H9 (cell line): ENCODE data around the gene CHD6. TPM values are rescaled to one million over a fixed set of nuclear protein-coding genes. Genes with fewer than 3 reads are reported as not detected.

Source experiments
- DNase-seq: peaks from one replicate; pipeline ENCODE4 v3.0.0-alpha.2; 2017
- H2AFZ ChIP-seq: one replicate; pipeline ENCODE4 v1.6.1; 2013; ENCODE audit warnings: mild to moderate bottlenecking, low read length, control low read depth, moderate library complexity
- H2AK5ac ChIP-seq: 2 replicates; pipeline ENCODE4 v1.6.1; 2013; ENCODE audit warnings: low read length, control low read depth, mixed read lengths; ENCODE audit not compliant: insufficient read length
- H2BK120ac ChIP-seq: one replicate; pipeline ENCODE4 v1.6.1; 2013; ENCODE audit warnings: low read depth, mild to moderate bottlenecking, low read length, control low read depth, inconsistent platforms; ENCODE audit not compliant: poor library complexity, severe bottlenecking
- H2BK12ac ChIP-seq: 2 replicates; pipeline ENCODE4 v1.6.1; 2013; ENCODE audit warnings: low read length, control low read depth, mixed read lengths, low read depth; ENCODE audit not compliant: insufficient read length
- H2BK15ac ChIP-seq: 2 replicates; pipeline ENCODE4 v1.6.1; 2013; ENCODE audit warnings: low read depth, low read length, control low read depth
- H2BK20ac ChIP-seq: one replicate; pipeline ENCODE4 v1.6.1; 2013; ENCODE audit warnings: low read depth, mild to moderate bottlenecking, low read length, control low read depth, inconsistent platforms; ENCODE audit not compliant: poor library complexity, severe bottlenecking
- H2BK5ac ChIP-seq: 2 replicates; pipeline ENCODE4 v1.6.1; 2013; ENCODE audit warnings: low read length, control low read depth, mixed read lengths; ENCODE audit not compliant: insufficient read length
- H3K14ac ChIP-seq: 2 replicates; pipeline ENCODE4 v1.6.1; 2013; ENCODE audit warnings: low read length, control low read depth; ENCODE audit not compliant: insufficient read depth
- H3K18ac ChIP-seq: 2 replicates; pipeline ENCODE4 v1.6.1; 2013; ENCODE audit warnings: low read depth, mild to moderate bottlenecking, mixed read lengths, low read length, control low read depth; ENCODE audit not compliant: insufficient read length
- H3K23ac ChIP-seq: 2 replicates; pipeline ENCODE4 v1.6.1; 2013; ENCODE audit warnings: low read length, control low read depth, mixed read lengths, low read depth; ENCODE audit not compliant: insufficient read length
- H3K23me2 ChIP-seq: 2 replicates; pipeline ENCODE4 v1.6.1; 2013; ENCODE audit warnings: low read depth, mild to moderate bottlenecking, mixed read lengths, low read length, control low read depth; ENCODE audit not compliant: insufficient read length, poor library complexity, severe bottlenecking
- H3K27ac ChIP-seq: 2 replicates; pipeline ENCODE4 v1.5.1; 2013; ENCODE audit warnings: low read length, control low read depth, mixed read lengths, low read depth; ENCODE audit not compliant: insufficient read length
- H3K27me3 ChIP-seq: 2 replicates; pipeline ENCODE4 v1.6.1; 2013; ENCODE audit warnings: low read length, control low read depth, inconsistent platforms; ENCODE audit not compliant: insufficient read depth
- H3K4ac ChIP-seq: 2 replicates; pipeline ENCODE4 v1.6.1; 2013; ENCODE audit warnings: low read depth, mild to moderate bottlenecking, control low read depth, inconsistent platforms, low read length, moderate library complexity
- H3K4me1 ChIP-seq: 2 replicates; pipeline ENCODE4 v1.6.1; 2013; ENCODE audit warnings: low read length, control low read depth, inconsistent platforms; ENCODE audit not compliant: insufficient read depth
- H3K4me2 ChIP-seq: 2 replicates; pipeline ENCODE4 v1.6.1; 2013; ENCODE audit warnings: low read length, control low read depth, mixed read lengths; ENCODE audit not compliant: insufficient read length, insufficient read depth
- H3K56ac ChIP-seq: 2 replicates; pipeline ENCODE4 v1.6.1; 2013; ENCODE audit warnings: low read depth, mild to moderate bottlenecking, mixed read lengths, low read length, control low read depth; ENCODE audit not compliant: insufficient read length
- H3K79me1 ChIP-seq: 2 replicates; pipeline ENCODE4 v1.6.1; 2013; ENCODE audit warnings: low read depth, mild to moderate bottlenecking, moderate library complexity, low read length, control low read depth, inconsistent platforms; ENCODE audit not compliant: insufficient read depth, poor library complexity, severe bottlenecking
- H3K79me2 ChIP-seq: 2 replicates; pipeline ENCODE4 v1.6.1; 2013; ENCODE audit warnings: low read length, control low read depth, inconsistent platforms; ENCODE audit not compliant: insufficient read depth
- H3K9ac ChIP-seq: 2 replicates; pipeline ENCODE4 v1.6.1; 2013; ENCODE audit warnings: low read length, control low read depth, mixed read lengths; ENCODE audit not compliant: insufficient read length; ENCODE audit errors: extremely low read depth
- H3K9me3 ChIP-seq: one replicate; pipeline ENCODE4 v1.6.1; 2013; ENCODE audit warnings: low read depth, low read length, inconsistent platforms; ENCODE audit not compliant: control insufficient read depth
- H3T11ph ChIP-seq: one replicate; pipeline ENCODE4 v1.6.1; 2013; ENCODE audit warnings: mild to moderate bottlenecking, low read length, control low read depth, inconsistent platforms
- H4K20me1 ChIP-seq: one replicate; pipeline ENCODE4 v1.6.1; 2013; ENCODE audit not compliant: control insufficient read depth, insufficient read length, insufficient read depth
- H4K5ac ChIP-seq: 2 replicates; pipeline ENCODE4 v1.6.1; 2013; ENCODE audit warnings: low read depth, mild to moderate bottlenecking, mixed read lengths, low read length, control low read depth; ENCODE audit not compliant: insufficient read length
- H4K8ac ChIP-seq: replicated peaks from 2 replicates; pipeline ENCODE4 v1.6.1; 2013; ENCODE audit warnings: low read length, control low read depth, mixed read lengths, low read depth; ENCODE audit not compliant: insufficient read length
- H4K91ac ChIP-seq: 2 replicates; pipeline ENCODE4 v1.6.1; 2013; ENCODE audit warnings: low read depth, mild to moderate bottlenecking, moderate library complexity, mixed read lengths, low read length, control low read depth; ENCODE audit not compliant: insufficient read length
- H3K27ac Mint-ChIP-seq, 3 experiments: 2 replicates in 2 of 3; 3 replicates in 1 of 3; pipeline ENCODE4 v1.8.0; 2020 to 2021; ENCODE audit warnings: mixed read lengths in 3 of 3, mild to moderate bottlenecking in 1 of 3, moderate library complexity in 1 of 3
- H3K27me3 Mint-ChIP-seq: 2 replicates; pipeline ENCODE4 v1.8.0; 2021; ENCODE audit warnings: low read depth, mild to moderate bottlenecking, moderate library complexity, mixed read lengths
- H3K36me3 Mint-ChIP-seq, 3 experiments: 2 replicates in 2 of 3; 3 replicates in 1 of 3; pipeline ENCODE4 v1.8.0; 2020 to 2021; ENCODE audit warnings: low read depth in 3 of 3, mixed read lengths in 3 of 3; ENCODE audit not compliant: insufficient read depth in 1 of 3
- H3K4me1 Mint-ChIP-seq, 2 experiments: 2 replicates each; pipeline ENCODE4 v1.8.0; 2020; ENCODE audit warnings: mixed read lengths in 2 of 2
- H3K4me3 Mint-ChIP-seq, 2 experiments: 2 replicates in 1 of 2; 3 replicates in 1 of 2; pipeline ENCODE4 v1.8.0; 2020 to 2021; ENCODE audit warnings: mild to moderate bottlenecking in 2 of 2, mixed read lengths in 2 of 2, moderate library complexity in 1 of 2
- H3K9me3 Mint-ChIP-seq, 2 experiments: 2 replicates in 1 of 2; 3 replicates in 1 of 2; pipeline ENCODE4 v1.8.0; 2020; ENCODE audit warnings: mild to moderate bottlenecking in 2 of 2, mixed read lengths in 2 of 2, moderate library complexity in 1 of 2
- WGBS: extraction: QIAGEN DNeasy Blood & Tissue Kit; methylation state at CpG from one replicate; pipeline ENCODE4 v1.1.7; 2013; ENCODE audit warnings: missing lambda C conversion rate, low lambda C conversion rate, mixed read lengths; ENCODE audit not compliant: insufficient read length; ENCODE audit errors: extremely low coverage; 5-methylcytosine and 5-hydroxymethylcytosine counted together
- total RNA-seq: library from RNA; stranded (reverse); gene quantifications from 2 replicates; pipeline ENCODE4 v1.2.1, GENCODE V29; 2021
- TF ChIP-seq, protein P1 (sequence below): fragments of 200-600 bp; sonication (generic); conservative IDR thresholded peaks from 3 replicates; pipeline ENCODE4 v1.8.0; 2021; ENCODE audit warnings: antibody characterized with exemption, mild to moderate bottlenecking

Gene CHD6
- total RNA-seq, 1 experiment from 2014 or later, result 51.5 TPM

DNA sequence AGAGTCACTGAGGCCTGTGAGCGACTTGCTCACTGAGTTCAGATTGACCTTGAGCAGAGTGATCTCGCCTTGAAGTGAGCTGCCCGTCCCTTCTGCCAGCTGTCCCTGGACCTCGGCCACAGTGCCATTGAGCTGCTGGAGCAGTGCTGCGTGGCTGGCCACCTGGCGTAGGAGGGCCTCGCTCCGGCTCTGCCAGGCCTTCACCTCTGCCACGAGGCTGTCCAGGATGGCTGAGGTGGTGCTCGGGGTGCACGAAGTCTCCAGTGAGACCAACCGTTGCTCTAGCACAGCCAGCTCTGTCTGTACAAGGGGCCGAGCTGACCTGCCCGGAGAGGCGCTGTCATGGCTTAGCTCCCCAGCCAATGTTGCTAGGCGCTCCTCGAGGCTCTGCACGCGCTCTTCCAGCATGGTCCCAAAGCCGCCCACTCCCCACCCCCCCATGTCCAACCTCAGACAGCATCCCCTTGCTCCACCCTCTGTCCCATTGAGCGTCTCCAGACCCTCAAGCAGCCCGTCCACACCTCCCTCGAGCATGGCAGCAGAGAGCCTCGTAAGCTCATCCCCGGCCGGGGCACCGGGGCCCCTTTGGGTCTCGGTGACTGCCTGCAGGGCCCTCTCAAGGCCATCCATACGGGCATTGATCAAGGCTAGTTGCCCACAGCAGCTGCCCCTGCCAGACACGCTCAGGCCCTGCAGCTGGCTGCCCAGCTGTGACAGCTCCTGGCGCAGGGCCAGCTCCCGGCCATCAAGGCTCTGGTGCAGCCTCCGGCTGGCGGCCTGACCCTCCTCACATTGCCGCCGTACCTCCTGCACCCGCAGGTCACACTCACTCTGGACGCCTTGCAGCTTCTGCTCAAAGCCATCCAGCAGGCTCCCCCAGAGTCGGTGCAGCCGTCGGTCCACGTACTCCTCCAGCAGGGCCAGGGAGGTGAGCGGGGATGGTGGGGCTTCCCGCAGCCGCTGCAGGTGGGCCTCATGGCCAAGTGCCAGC is 256.1 kb downstream of the CHD6 start:
- peaks cover 20% of the 10 kb centered on the region for H3K27me3 Mint-ChIP-seq
- H3K56ac ChIP-seq, result no peak overlapping the region
- peak; percentile 23 for DNase-seq
- no peak overlapping the region for H2BK120ac ChIP-seq
- H4K20me1 ChIP-seq, result no peaks in the 10 kb centered on the region
- H2BK15ac ChIP-seq, result no peak overlapping the region
- no peak overlapping the region for H4K8ac ChIP-seq
- WGBS, result no CpG with 5 or more reads among the region's 45 CpGs
- no peaks in the 10 kb centered on the region for H3K9me3 ChIP-seq
- no peak overlapping the region for H2BK12ac ChIP-seq
- H3K9ac ChIP-seq, result no peak overlapping the region
- H3K14ac ChIP-seq, result no peak overlapping the region
- peaks cover 0 to 3% (median 0%) of the 10 kb centered on the region in 3 experiments; a peak in 2 of 7 replicates for H3K36me3 Mint-ChIP-seq
- H4K5ac ChIP-seq, result no peak overlapping the region
- no peaks in the 10 kb centered on the region for H3K9me3 Mint-ChIP-seq
- TF ChIP-seq, protein P1, sequence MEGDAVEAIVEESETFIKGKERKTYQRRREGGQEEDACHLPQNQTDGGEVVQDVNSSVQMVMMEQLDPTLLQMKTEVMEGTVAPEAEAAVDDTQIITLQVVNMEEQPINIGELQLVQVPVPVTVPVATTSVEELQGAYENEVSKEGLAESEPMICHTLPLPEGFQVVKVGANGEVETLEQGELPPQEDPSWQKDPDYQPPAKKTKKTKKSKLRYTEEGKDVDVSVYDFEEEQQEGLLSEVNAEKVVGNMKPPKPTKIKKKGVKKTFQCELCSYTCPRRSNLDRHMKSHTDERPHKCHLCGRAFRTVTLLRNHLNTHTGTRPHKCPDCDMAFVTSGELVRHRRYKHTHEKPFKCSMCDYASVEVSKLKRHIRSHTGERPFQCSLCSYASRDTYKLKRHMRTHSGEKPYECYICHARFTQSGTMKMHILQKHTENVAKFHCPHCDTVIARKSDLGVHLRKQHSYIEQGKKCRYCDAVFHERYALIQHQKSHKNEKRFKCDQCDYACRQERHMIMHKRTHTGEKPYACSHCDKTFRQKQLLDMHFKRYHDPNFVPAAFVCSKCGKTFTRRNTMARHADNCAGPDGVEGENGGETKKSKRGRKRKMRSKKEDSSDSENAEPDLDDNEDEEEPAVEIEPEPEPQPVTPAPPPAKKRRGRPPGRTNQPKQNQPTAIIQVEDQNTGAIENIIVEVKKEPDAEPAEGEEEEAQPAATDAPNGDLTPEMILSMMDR, result no peak
- H4K91ac ChIP-seq, result no peak overlapping the region
- H3K27ac ChIP-seq, result no peak overlapping the region
- no peak overlapping the region for H2AFZ ChIP-seq
- no peak overlapping the region for H2AK5ac ChIP-seq
- no peak overlapping the region for H3K4me3 Mint-ChIP-seq
- H3K23ac ChIP-seq, result no peak overlapping the region
- H3K23me2 ChIP-seq, result peaks cover 3% of the 10 kb centered on the region
- no peaks in the 10 kb centered on the region for H3K79me1 ChIP-seq
- H3K4me2 ChIP-seq, result no peak overlapping the region
- no peaks in the 10 kb centered on the region for H3K4me1 ChIP-seq
- peaks cover 4 to 9% of the 10 kb centered on the region in 2 experiments for H3K4me1 Mint-ChIP-seq
- no peak overlapping the region for H3T11ph ChIP-seq
- peaks cover 7% of the 10 kb centered on the region for H3K27me3 ChIP-seq
- H3K79me2 ChIP-seq, result no peaks in the 10 kb centered on the region
- no peak overlapping the region for H3K4ac ChIP-seq
- no peak overlapping the region; a peak in 1 of 7 replicates for H3K27ac Mint-ChIP-seq
- H2BK20ac ChIP-seq, result no peak overlapping the region
- no peak overlapping the region for H3K18ac ChIP-seq
- no peak overlapping the region for H2BK5ac ChIP-seq
